Upper lobe of left lung (tissue), 4 donors: Measurements from ENCODE around the gene TSPAN16.
A peak's percentile ranks its signal among the peaks of the same experiment; 100 is the strongest.

Experiments
- POLR2A ChIP-seq, 4 donors: fragments of 450-650 bp; IDR thresholded peaks; one replicate each; pipeline ENCODE4 v1.5.1; 2016 to 2017; ENCODE audit warnings: antibody characterized with exemption in 4 of 4, mild to moderate bottlenecking in 2 of 4
- TF ChIP-seq, protein P1 (sequence below), 6 experiments: fragments of 450-650 bp in 4 of 6; fragments of 200-600 bp in 2 of 6; sonication (generic) in 2 of 6; IDR thresholded peaks; one replicate each; pipeline ENCODE4 v1.5.1; 2016 to 2019; ENCODE audit warnings: antibody characterized with exemption in 6 of 6

DNA sequence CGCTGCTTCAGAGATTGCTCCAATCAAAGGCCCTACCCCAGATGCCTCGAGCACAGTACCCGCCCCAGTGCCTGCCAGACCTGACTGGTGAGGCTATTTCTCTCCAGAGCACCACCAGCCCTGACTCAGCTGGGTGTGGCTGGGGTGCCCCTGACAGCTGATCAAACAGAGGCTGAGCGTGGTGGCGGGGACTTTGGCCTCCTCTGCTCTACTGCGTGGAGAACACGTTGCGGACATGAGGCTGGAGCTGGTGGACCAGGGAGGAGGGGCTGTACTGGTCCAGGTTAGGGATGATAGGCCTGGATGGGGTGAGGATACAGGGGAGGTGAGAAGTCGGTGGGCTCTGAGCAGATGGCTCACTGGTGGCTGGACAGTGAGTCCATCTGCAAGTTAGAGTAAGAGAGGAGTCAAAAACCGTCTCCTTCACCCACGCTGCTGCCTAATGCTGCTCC, 30.1 kb upstream of the TSPAN16 start:
- TF ChIP-seq, protein P1, sequence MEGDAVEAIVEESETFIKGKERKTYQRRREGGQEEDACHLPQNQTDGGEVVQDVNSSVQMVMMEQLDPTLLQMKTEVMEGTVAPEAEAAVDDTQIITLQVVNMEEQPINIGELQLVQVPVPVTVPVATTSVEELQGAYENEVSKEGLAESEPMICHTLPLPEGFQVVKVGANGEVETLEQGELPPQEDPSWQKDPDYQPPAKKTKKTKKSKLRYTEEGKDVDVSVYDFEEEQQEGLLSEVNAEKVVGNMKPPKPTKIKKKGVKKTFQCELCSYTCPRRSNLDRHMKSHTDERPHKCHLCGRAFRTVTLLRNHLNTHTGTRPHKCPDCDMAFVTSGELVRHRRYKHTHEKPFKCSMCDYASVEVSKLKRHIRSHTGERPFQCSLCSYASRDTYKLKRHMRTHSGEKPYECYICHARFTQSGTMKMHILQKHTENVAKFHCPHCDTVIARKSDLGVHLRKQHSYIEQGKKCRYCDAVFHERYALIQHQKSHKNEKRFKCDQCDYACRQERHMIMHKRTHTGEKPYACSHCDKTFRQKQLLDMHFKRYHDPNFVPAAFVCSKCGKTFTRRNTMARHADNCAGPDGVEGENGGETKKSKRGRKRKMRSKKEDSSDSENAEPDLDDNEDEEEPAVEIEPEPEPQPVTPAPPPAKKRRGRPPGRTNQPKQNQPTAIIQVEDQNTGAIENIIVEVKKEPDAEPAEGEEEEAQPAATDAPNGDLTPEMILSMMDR (IDR thresholded peaks at IDR 0.05) = peak in 1 of 6 experiments; percentile 4
- peak in 1 of 4 donors; percentile 17 for TF ChIP-seq POLR2A (IDR thresholded peaks at IDR 0.05)
